Tibial nerve (tissue), 4 donors: Measurements from ENCODE around the gene STK10. TPM values are rescaled to one million over a fixed set of nuclear protein-coding genes. Genes with fewer than 3 reads are reported as not detected.
A peak's percentile ranks its signal among the peaks of the same experiment; 100 is the strongest.

Source experiments
- DNase-seq, 2 donors: peaks; one replicate each; pipeline ENCODE4 v3.0.0-alpha.2; 2019; ENCODE audit warnings: low spot score in 2 of 2
- H3K27ac ChIP-seq, 4 donors: fragments of 200-600 bp; sonication (generic) in 3 of 4; one replicate each; pipeline ENCODE4 v1.5.1; 2017 to 2019; ENCODE audit warnings: mild to moderate bottlenecking in 1 of 4
- H3K27me3 ChIP-seq, 2 donors: fragments of 200-600 bp; sonication (generic) in 1 of 2; one replicate each; pipeline versions ENCODE4 v1.5.1 to v1.6.0; 2017 to 2019
- H3K36me3 ChIP-seq, 3 donors: fragments of 200-600 bp; sonication (generic); one replicate each; pipeline ENCODE4 v1.5.1; 2018 to 2019
- H3K4me1 ChIP-seq, 4 donors: fragments of 200-600 bp; sonication (generic) in 3 of 4; one replicate each; pipeline ENCODE4 v1.5.1; 2017 to 2019
- H3K4me3 ChIP-seq, 4 donors: fragments of 200-600 bp; sonication (generic) in 3 of 4; one replicate each; pipeline ENCODE4 v1.5.1; 2017 to 2019; ENCODE audit warnings: mild to moderate bottlenecking in 1 of 4, moderate library complexity in 1 of 4
- H3K9me3 ChIP-seq, 4 donors: fragments of 200-600 bp; sonication (generic) in 3 of 4; one replicate each; pipeline ENCODE4 v1.5.1; 2017 to 2019
- CTCF ChIP-seq, 5 experiments: fragments of 200-600 bp in 3 of 5; fragments of 450-650 bp in 2 of 5; sonication (generic) in 3 of 5; IDR thresholded peaks; one replicate each; pipeline ENCODE4 v1.5.1; 2016 to 2019; ENCODE audit warnings: antibody characterized with exemption in 5 of 5, mild to moderate bottlenecking in 3 of 5, moderate library complexity in 2 of 5
- EP300 ChIP-seq, 2 donors: sonication (generic); formaldehyde crosslinking; IDR thresholded peaks; one replicate each; pipeline ENCODE4 v1.6.1; 2017; ENCODE audit warnings: antibody characterized with exemption in 2 of 2, mild to moderate bottlenecking in 1 of 2
- POLR2A ChIP-seq, 2 donors: fragments of 450-650 bp; IDR thresholded peaks; one replicate each; pipeline ENCODE4 v1.6.1; 2017; ENCODE audit warnings: antibody characterized with exemption in 2 of 2, mild to moderate bottlenecking in 2 of 2, moderate library complexity in 2 of 2
- WGBS, 2 donors: methylation state at CpG; one replicate each; pipeline ENCODE4 v1.1.5; 2018; 5-methylcytosine and 5-hydroxymethylcytosine counted together
- total RNA-seq, 4 donors: library from RNA; depleted of rRNA; stranded (reverse); fragments of >200 nt; gene quantifications; one replicate each; pipeline ENCODE4 v1.1.0, GENCODE V29; 2016

STK10 gene
- total RNA-seq, 4 donors from 2014 or later = 35.4 to 75.6 (median 48.0) TPM

- no peak overlapping the region for H3K4me3 ChIP-seq
- H3K4me1 ChIP-seq = peaks cover 0 to 41% (median 14%) of the 10 kb centered on the region in 4 donors
- DNase-seq = no peak
- no peaks in the 10 kb centered on the region for H3K9me3 ChIP-seq
- no peaks in the 10 kb centered on the region for H3K27me3 ChIP-seq
- 24 to 40% methylated on average over 21 of the region's 21 CpGs for WGBS, 2 donors
- H3K36me3 ChIP-seq = peaks cover 0 to 58% (median 0%) of the 10 kb centered on the region in 3 donors
- TF ChIP-seq EP300 (IDR thresholded peaks at IDR 0.05) = peak in 1 of 2 donors; percentile 16
- no peak for TF ChIP-seq POLR2A (IDR thresholded peaks at IDR 0.05)
- H3K27ac ChIP-seq = peak overlapping the region in 2 of 4 donors; percentile 46 to 66
These were observed 85.0 kb downstream of the STK10 start for GRCh38 chr5:172102913-172103626.

DNA sequence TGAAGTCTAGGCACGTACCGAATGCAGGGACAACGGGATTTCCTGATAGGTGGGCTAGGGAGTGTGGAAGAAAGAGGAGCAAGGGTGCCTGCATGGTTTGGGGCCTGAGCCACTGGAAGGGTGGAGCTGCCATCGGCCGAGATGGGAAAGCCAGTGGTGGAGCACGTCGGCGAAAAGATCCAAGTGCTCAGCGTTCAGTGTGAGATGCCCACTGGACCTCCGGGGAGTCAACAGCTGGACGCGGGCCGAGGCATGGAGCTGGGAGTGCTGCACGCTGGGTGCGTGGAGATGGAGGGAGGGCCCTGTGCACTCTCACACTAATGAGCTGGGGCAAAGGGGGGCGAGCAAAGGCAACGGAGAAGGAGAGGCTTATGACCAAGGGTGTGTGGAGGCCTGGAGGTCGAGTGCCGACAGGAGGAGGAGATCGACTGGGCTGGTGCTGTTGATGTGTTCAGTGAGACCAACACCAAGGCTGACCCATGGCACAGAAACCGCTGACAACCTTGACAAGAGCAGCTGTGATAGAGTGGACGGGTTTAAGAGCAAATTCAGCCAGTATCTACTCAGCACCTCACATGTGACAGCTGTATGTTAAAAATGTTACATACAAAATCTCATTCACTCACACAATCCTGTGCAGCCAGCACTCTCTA, 85.7 kb downstream of the STK10 start:
- Histone ChIP-seq H3K9me3 (no peaks in the 10 kb centered on the region), H3K27ac (no peak overlapping the region), H3K4me1 (peaks cover 0 to 34% (median 10%) of the 10 kb centered on the region in 4 donors), H3K27me3 (no peaks in the 10 kb centered on the region), H3K4me3 (no peak overlapping the region), H3K36me3 (peaks cover 0 to 59% (median 0%) of the 10 kb centered on the region in 3 donors)
- no peak for DNase-seq
- 91 to 92% methylated on average over 22 of the region's 22 CpGs for WGBS, 2 donors
- no peak for TF ChIP-seq POLR2A (IDR thresholded peaks at IDR 0.05)
- TF ChIP-seq EP300 (IDR thresholded peaks at IDR 0.05) = no peak
- TF ChIP-seq CTCF (IDR thresholded peaks at IDR 0.05) = no peak

DNA sequence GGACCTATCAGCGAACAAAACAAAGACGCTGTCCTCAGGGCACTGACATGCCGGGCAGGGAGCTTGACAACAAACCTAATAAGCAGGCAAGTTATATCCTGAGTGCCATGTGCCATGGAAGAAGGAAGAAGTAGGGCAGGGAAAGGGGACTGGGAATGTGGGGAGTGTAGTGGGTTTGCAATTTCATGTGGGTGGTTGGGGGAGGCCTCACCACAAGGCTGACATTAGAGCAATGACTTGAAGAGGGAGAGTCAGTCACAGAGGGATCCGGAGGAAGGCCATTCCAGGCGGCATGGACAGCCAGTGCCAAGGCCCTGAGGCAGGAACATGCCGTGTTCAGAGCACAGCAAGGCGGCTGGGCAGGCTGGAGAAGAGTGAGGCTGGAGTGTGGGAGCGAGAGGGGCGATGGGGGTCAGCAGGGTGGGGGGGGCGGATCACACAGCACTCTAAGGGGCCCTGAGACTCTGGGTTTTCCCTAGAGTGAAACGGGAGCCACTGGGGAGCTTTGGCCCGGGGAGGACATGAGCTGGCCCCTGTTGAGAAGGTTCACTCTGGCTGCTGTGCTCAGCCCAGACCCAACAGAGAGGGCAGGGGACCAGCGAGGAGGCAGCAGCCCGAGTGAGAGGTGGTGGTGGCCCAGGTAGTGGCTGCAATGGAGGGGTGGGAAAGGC, 86.3 kb downstream of the STK10 start:
- TF ChIP-seq EP300 (IDR thresholded peaks at IDR 0.05) (no peak), CTCF (IDR thresholded peaks at IDR 0.05) (no peak), POLR2A (IDR thresholded peaks at IDR 0.05) (no peak)

DNA sequence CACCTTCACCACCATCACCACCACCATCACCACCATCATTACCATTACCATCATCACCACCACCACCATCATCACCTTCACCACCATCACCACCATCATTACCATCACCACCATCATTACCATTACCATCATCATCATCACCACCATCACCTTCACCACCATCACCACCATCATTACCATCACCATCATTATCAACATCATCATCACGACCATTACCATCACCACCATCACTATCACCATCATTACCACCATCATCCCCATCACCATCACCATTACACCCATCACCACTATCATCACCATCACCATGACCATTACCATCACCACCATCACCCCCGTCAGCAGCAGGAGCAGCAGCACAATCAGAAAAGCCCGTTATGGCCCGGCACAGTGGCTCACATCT, 89.1 kb downstream of the STK10 start:
- H3K4me1 ChIP-seq = peaks cover 0 to 29% (median 5%) of the 10 kb centered on the region in 4 donors
- no peak for TF ChIP-seq EP300 (IDR thresholded peaks at IDR 0.05)
- TF ChIP-seq POLR2A (IDR thresholded peaks at IDR 0.05) = no peak
- no peak for TF ChIP-seq CTCF (IDR thresholded peaks at IDR 0.05)
- no peak overlapping the region for H3K4me3 ChIP-seq
- H3K36me3 ChIP-seq = peaks cover 0 to 71% (median 0%) of the 10 kb centered on the region in 3 donors
- H3K9me3 ChIP-seq = no peaks in the 10 kb centered on the region
- DNase-seq = no peak
- 97 to 99% methylated on average over 4 of the region's 4 CpGs for WGBS, 2 donors
- H3K27ac ChIP-seq = no peak overlapping the region
- H3K27me3 ChIP-seq = no peaks in the 10 kb centered on the region

More for the DNA sequence above, 86.3 kb downstream of the STK10 start:
- no peak for DNase-seq
- H3K27ac ChIP-seq = no peak overlapping the region
- H3K36me3 ChIP-seq = peaks cover 0 to 65% (median 0%) of the 10 kb centered on the region in 3 donors
- H3K4me1 ChIP-seq = peaks cover 0 to 32% (median 7%) of the 10 kb centered on the region in 4 donors
- no peaks in the 10 kb centered on the region for H3K27me3 ChIP-seq
- 91 to 95% methylated on average over 14 of the region's 14 CpGs for WGBS, 2 donors
- no peaks in the 10 kb centered on the region for H3K9me3 ChIP-seq
- no peak overlapping the region for H3K4me3 ChIP-seq

- Histone ChIP-seq H3K27ac (no peak overlapping the region), H3K36me3 (peaks cover 0 to 72% (median 0%) of the 10 kb centered on the region in 3 donors), H3K4me3 (no peak overlapping the region), H3K9me3 (no peaks in the 10 kb centered on the region), H3K4me1 (peaks cover 0 to 20% (median 4%) of the 10 kb centered on the region in 4 donors), H3K27me3 (no peaks in the 10 kb centered on the region)
- WGBS, 2 donors = 81% methylated on average over 6 of the region's 6 CpGs
- TF ChIP-seq CTCF (IDR thresholded peaks at IDR 0.05) (no peak), POLR2A (IDR thresholded peaks at IDR 0.05) (no peak), EP300 (IDR thresholded peaks at IDR 0.05) (no peak)
- no peak for DNase-seq
These were observed 90.0 kb downstream of the STK10 start for GRCh38 chr5:172098046-172098445.
